NCI-H748 (cell line): ENCODE data around the gene COL24A1.
"Not testable (repeated sequence)": the region's sequence is repeated elsewhere in the genome, so short reads cannot be mapped to it uniquely, and the experiment has no call there.

Source experiments
- DNase-seq: peaks from one replicate; lab custom pipeline; 2025; ENCODE audit not compliant: unreplicated experiment; lab: John Stamatoyannopoulos, UW

COL24A1 gene

GRCh38 chr1:86153836-86154235 is 2.7 kb downstream of the COL24A1 start:
- DNase-seq: no peak

- DNase-seq: no peak
These were observed 3.7 kb downstream of the COL24A1 start for GRCh38 chr1:86152887-86153286.

GRCh38 chr1:86151427-86151826 is 5.1 kb downstream of the COL24A1 start:
- no peak for DNase-seq

- DNase-seq: no peak
These were observed 6.0 kb downstream of the COL24A1 start for GRCh38 chr1:86150553-86151055.

- DNase-seq: no peak
These were observed 7.0 kb downstream of the COL24A1 start for GRCh38 chr1:86149591-86149990.

GRCh38 chr1:86147755-86148154 is 8.8 kb downstream of the COL24A1 start:
- DNase-seq: no peak

- DNase-seq: no peak
These were observed 10.0 kb downstream of the COL24A1 start for GRCh38 chr1:86146566-86146965.

GRCh38 chr1:86140281-86140880 is 16.2 kb downstream of the COL24A1 start:
- DNase-seq: no peak

- no peak for DNase-seq
These were observed 17.8 kb downstream of the COL24A1 start for GRCh38 chr1:86138746-86139145.

- DNase-seq: no peak
These were observed 19.1 kb downstream of the COL24A1 start for GRCh38 chr1:86137436-86137835.

- DNase-seq: no peak
These were observed 37.3 kb downstream of the COL24A1 start for GRCh38 chr1:86119214-86119764.

- DNase-seq: no peak
These were observed 41.7 kb downstream of the COL24A1 start for GRCh38 chr1:86114816-86115400.

- no peak for DNase-seq
These were observed 42.3 kb downstream of the COL24A1 start for GRCh38 chr1:86114236-86114635.

- DNase-seq: not testable (repeated sequence)
These were observed 45.0 kb downstream of the COL24A1 start for GRCh38 chr1:86111590-86111989.

- no peak for DNase-seq
These were observed 46.0 kb downstream of the COL24A1 start for GRCh38 chr1:86110451-86111129.

- DNase-seq: no peak
These were observed 51.1 kb downstream of the COL24A1 start for GRCh38 chr1:86105533-86105866.

- peak; percentile 76 for DNase-seq
These were observed 51.7 kb downstream of the COL24A1 start for GRCh38 chr1:86104606-86105532.

- no peak for DNase-seq
These were observed 55.0 kb downstream of the COL24A1 start for GRCh38 chr1:86101616-86102015.

GRCh38 chr1:86100401-86100800 is 56.2 kb downstream of the COL24A1 start:
- no peak for DNase-seq

- peak; percentile 20 for DNase-seq
These were observed 66.8 kb downstream of the COL24A1 start for GRCh38 chr1:86089765-86090164.
